ENCODE data around the gene MYH9. TPM values are rescaled to one million over a fixed set of nuclear protein-coding genes. Genes with fewer than 3 reads are reported as not detected.

MYH9 gene
- total RNA-seq, 1 experiment from 2014 or later, result 258 TPM

DNA sequence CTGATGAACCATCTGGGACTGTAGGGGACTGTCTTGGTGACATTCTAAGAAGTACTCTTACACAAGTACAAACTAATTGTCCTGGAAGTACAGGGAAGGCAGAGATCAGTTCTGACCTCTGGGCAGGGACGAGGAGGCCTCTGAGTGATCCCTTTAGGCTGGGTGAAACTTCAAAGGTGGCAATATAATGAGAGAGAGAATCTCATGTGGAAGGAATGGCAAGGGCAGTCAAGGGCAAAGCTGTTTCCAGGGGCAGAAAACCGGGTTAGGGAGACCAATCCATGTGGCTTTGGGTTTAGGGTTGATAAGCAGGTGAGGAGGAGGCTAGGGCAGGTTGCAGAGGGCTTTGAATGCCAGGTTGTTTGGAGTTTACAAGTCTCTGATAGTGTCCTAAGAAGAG is 21.3 kb upstream of the MYH9 start:
- H3K9me2 ChIP-seq (ENCODE audit: insufficient read depth), result no peaks in the 10 kb centered on the region
- H3K9ac ChIP-seq (ENCODE audit: low read length), result peak overlapping the region; percentile 83
- peak overlapping the region; percentile 79 to 80 for H3K4me3 ChIP-seq (replicated peaks in 1 of 2; ENCODE audit: low read depth in 1 of 2, low read length in 2 of 2)
- intact Hi-C loops (cut with micrococcal nuclease), result no loop called here
- H3K4me2 ChIP-seq (ENCODE audit: low read length), result peak overlapping the region; percentile 94
- peaks cover 28 to 43% of the 10 kb centered on the region in 2 experiments for H3K4me1 ChIP-seq (ENCODE audit: control insufficient read depth in 1 of 2, insufficient read depth in 2 of 2, low read length in 2 of 2)
- no peaks in the 10 kb centered on the region for H3K36me3 ChIP-seq (ENCODE audit: control insufficient read depth in 1 of 2, insufficient read depth in 2 of 2, low read length in 2 of 2)
- peak; percentile 47 for TF ChIP-seq TCF7L2 (IDR thresholded peaks at IDR 0.05; ENCODE audit: borderline replicate concordance, extremely low read depth, insufficient read depth, insufficient read length)
- TF ChIP-seq ELF1 (IDR thresholded peaks at IDR 0.05; ENCODE audit: borderline replicate concordance, low read depth), result no peak
- TF ChIP-seq POLR2A (IDR thresholded peaks at IDR 0.05; ENCODE audit: borderline replicate concordance, extremely low read depth, insufficient read depth, insufficient read length), result peak; percentile 54
- no peak for TF ChIP-seq FOSL1 (IDR thresholded peaks at IDR 0.05; ENCODE audit: low read depth)
- TF ChIP-seq POLR2AphosphoS5 (IDR thresholded peaks at IDR 0.05; ENCODE audit: low read depth, low read length), result peak; percentile 46
- TF ChIP-seq ZFX (IDR thresholded peaks at IDR 0.05), result no peak
- TF ChIP-seq, protein P1, sequence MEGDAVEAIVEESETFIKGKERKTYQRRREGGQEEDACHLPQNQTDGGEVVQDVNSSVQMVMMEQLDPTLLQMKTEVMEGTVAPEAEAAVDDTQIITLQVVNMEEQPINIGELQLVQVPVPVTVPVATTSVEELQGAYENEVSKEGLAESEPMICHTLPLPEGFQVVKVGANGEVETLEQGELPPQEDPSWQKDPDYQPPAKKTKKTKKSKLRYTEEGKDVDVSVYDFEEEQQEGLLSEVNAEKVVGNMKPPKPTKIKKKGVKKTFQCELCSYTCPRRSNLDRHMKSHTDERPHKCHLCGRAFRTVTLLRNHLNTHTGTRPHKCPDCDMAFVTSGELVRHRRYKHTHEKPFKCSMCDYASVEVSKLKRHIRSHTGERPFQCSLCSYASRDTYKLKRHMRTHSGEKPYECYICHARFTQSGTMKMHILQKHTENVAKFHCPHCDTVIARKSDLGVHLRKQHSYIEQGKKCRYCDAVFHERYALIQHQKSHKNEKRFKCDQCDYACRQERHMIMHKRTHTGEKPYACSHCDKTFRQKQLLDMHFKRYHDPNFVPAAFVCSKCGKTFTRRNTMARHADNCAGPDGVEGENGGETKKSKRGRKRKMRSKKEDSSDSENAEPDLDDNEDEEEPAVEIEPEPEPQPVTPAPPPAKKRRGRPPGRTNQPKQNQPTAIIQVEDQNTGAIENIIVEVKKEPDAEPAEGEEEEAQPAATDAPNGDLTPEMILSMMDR (IDR thresholded peaks at IDR 0.05 in 2 of 3, conservative IDR thresholded peaks at IDR 0.05 in 1 of 3; ENCODE audit: borderline replicate concordance in 1 of 3, insufficient read depth in 1 of 3, low read depth in 2 of 3, low read length in 2 of 3), result no peak
- no peaks in the 10 kb centered on the region for H3K79me2 ChIP-seq (ENCODE audit: insufficient read depth, low read length)
- ChIA-PET POLR2A (interaction anchor here (1.0 to 3.4 kb wide), 4 partner anchors 21 to 77 kb away, joined by 3 to 23 read pairs (median 5); partner anchors contain the start of gene MYH9), RAD21 (ENCODE audit: low non-redundant PET in 1 of 2, low total read pairs in 2 of 2, uncharacterized antibody in 2 of 2, unreplicated experiment in 2 of 2) (no interaction called here), CTCF (no interaction called here)
- no peaks in the 10 kb centered on the region for H4K20me1 ChIP-seq (ENCODE audit: insufficient read depth)
- no TSS peak for BruUV-seq (replicated peaks)
- DNase-seq (ENCODE audit: low read depth, low spot score) (no peak), ATAC-seq (no peak)
- H3K27me3 ChIP-seq (ENCODE audit: insufficient read depth, low read length), result no peaks in the 10 kb centered on the region
- H3K27ac ChIP-seq (ENCODE audit: low read depth, low read length), result peak overlapping the region; percentile 86
- no peak overlapping the region for H2AFZ ChIP-seq (ENCODE audit: low read depth, low read length, poor library complexity, severe bottlenecking)
- no peaks in the 10 kb centered on the region for H3K9me3 ChIP-seq (ENCODE audit: control insufficient read depth in 1 of 2, insufficient read depth in 1 of 2, low read depth in 1 of 2, low read length in 2 of 2)

DNA sequence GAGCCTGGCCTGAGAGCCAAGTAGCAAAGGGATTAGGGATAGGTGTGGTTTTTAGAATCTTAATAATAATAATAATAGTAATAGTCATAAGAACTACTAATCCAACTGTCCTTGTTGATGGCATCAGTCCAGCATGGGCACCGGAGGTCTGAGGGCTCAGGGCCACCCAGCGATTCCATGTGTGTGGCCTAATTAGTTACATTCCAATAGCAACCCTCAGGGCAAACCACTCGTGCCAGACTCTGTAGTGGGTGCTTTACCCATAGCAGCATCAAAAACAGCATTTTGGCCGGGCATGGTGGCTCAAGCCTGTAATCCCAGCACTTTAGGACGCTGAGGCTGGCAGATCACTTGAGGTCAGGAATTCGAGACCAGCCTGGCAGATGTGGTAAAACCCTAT is 19.0 kb upstream of the MYH9 start:
- ChIA-PET POLR2A (interaction anchor here (0.9 kb wide), 1 partner anchor 19 kb away, joined by 3 read pairs; the partner anchor contains the start of gene MYH9), CTCF (no interaction called here), RAD21 (ENCODE audit: low non-redundant PET in 1 of 2, low total read pairs in 2 of 2, uncharacterized antibody in 2 of 2, unreplicated experiment in 2 of 2) (no interaction called here)
- no peaks in the 10 kb centered on the region for H3K79me2 ChIP-seq (ENCODE audit: insufficient read depth, low read length)
- no peak overlapping the region for H3K4me3 ChIP-seq (replicated peaks in 1 of 2; ENCODE audit: low read depth in 1 of 2, low read length in 2 of 2)
- no peak overlapping the region for H3K4me2 ChIP-seq (ENCODE audit: low read length)
- H3K27me3 ChIP-seq (ENCODE audit: insufficient read depth, low read length), result no peaks in the 10 kb centered on the region
- H3K36me3 ChIP-seq (ENCODE audit: control insufficient read depth in 1 of 2, insufficient read depth in 2 of 2, low read length in 2 of 2), result no peaks in the 10 kb centered on the region
- H3K9me2 ChIP-seq (ENCODE audit: insufficient read depth), result no peaks in the 10 kb centered on the region
- DNase-seq (ENCODE audit: low read depth, low spot score), result no peak
- BruUV-seq (replicated peaks), result no TSS peak
- H4K20me1 ChIP-seq (ENCODE audit: insufficient read depth), result no peaks in the 10 kb centered on the region
- H2AFZ ChIP-seq (ENCODE audit: low read depth, low read length, poor library complexity, severe bottlenecking), result no peak overlapping the region
- peaks cover 25 to 27% of the 10 kb centered on the region in 2 experiments for H3K4me1 ChIP-seq (ENCODE audit: control insufficient read depth in 1 of 2, insufficient read depth in 2 of 2, low read length in 2 of 2)
- no peak overlapping the region for H3K27ac ChIP-seq (ENCODE audit: low read depth, low read length)
- no peaks in the 10 kb centered on the region for H3K9me3 ChIP-seq (ENCODE audit: control insufficient read depth in 1 of 2, insufficient read depth in 1 of 2, low read depth in 1 of 2, low read length in 2 of 2)
- ATAC-seq, result no peak
- H3K9ac ChIP-seq (ENCODE audit: low read length), result no peak overlapping the region
- intact Hi-C loops (cut with micrococcal nuclease), result no loop called here
- TF ChIP-seq SIN3A (IDR thresholded peaks at IDR 0.05; ENCODE audit: low read depth) (no peak), EGR1 (IDR thresholded peaks at IDR 0.05; ENCODE audit: low read depth) (no peak), ZNF274 (IDR thresholded peaks at IDR 0.05; ENCODE audit: low read depth, low read length) (no peak), YY1 (IDR thresholded peaks at IDR 0.05; ENCODE audit: extremely low read depth, insufficient replicate concordance, low read depth, low read length) (no peak), CBX3 (IDR thresholded peaks at IDR 0.05; ENCODE audit: low read depth) (no peak), EZH2phosphoT487 (IDR thresholded peaks at IDR 0.05; ENCODE audit: borderline replicate concordance) (no peak)
- TF ChIP-seq, protein P1 (IDR thresholded peaks at IDR 0.05 in 2 of 3, conservative IDR thresholded peaks at IDR 0.05 in 1 of 3; ENCODE audit: borderline replicate concordance in 1 of 3, insufficient read depth in 1 of 3, low read depth in 2 of 3, low read length in 2 of 3), result no peak

Data from HCT116 (cell line).